HUES48 (cell line): ENCODE data around the gene CC2D2A.
A peak's percentile ranks its signal among the peaks of the same experiment; 100 is the strongest.

ENCODE experiments used
- H3K27ac ChIP-seq: one replicate; pipeline ENCODE4 v1.7.0; 2013; ENCODE audit warnings: low read depth, low read length, inconsistent platforms
- H3K27me3 ChIP-seq: 2 replicates; pipeline ENCODE4 v1.6.1; 2013; ENCODE audit warnings: mild to moderate bottlenecking, low read length; ENCODE audit not compliant: control insufficient read depth, insufficient read depth
- H3K36me3 ChIP-seq: 2 replicates; pipeline ENCODE4 v1.6.1; 2013; ENCODE audit warnings: low read length; ENCODE audit not compliant: control insufficient read depth, insufficient read depth
- H3K4me1 ChIP-seq: 2 replicates; pipeline ENCODE4 v1.6.1; 2013; ENCODE audit warnings: mild to moderate bottlenecking, low read length; ENCODE audit not compliant: control insufficient read depth, insufficient read depth
- H3K4me3 ChIP-seq: 2 replicates; pipeline ENCODE4 v1.5.1; 2013; ENCODE audit warnings: mild to moderate bottlenecking, low read depth, low read length
- H3K9ac ChIP-seq: 2 replicates; pipeline ENCODE4 v1.6.1; 2013; ENCODE audit warnings: mild to moderate bottlenecking, low read depth, low read length, moderate library complexity
- H3K9me3 ChIP-seq: 2 replicates; pipeline ENCODE4 v1.6.1; 2013; ENCODE audit warnings: low read length; ENCODE audit not compliant: control insufficient read depth, insufficient read depth

CC2D2A gene

GRCh38 chr4:15469402-15470127, at the start of gene CC2D2A:
CC2D2A (plus strand) TSS chr4:15469882; CDS start chr4:15475933, 6,051 bp downstream.
- H3K4me3 ChIP-seq = peak within 1 kb of the TSS; percentile 56

GRCh38 chr4:15420642-15421041, 49.0 kb upstream of the CC2D2A start:
- no peaks in the 10 kb centered on the region for H3K27me3 ChIP-seq
- no peaks in the 10 kb centered on the region for H3K9me3 ChIP-seq
- H3K4me1 ChIP-seq = peaks cover 8% of the 10 kb centered on the region
- H3K4me3 ChIP-seq = no peak overlapping the region
- no peaks in the 10 kb centered on the region for H3K36me3 ChIP-seq
- H3K9ac ChIP-seq = no peak overlapping the region
- peak overlapping the region; percentile 57 for H3K27ac ChIP-seq

More at GRCh38 chr4:15469402-15470127, at the start of gene CC2D2A:
- Histone ChIP-seq H3K9ac (peak within 1 kb of the TSS; percentile 52; the same call in 1 of the 2 replicates), H3K4me1 (peaks cover 33% of the 10 kb centered on the region), H3K27me3 (no peaks in the 10 kb centered on the region), H3K27ac (peak within 1 kb of the TSS; percentile 14), H3K36me3 (no peaks in the 10 kb centered on the region), H3K9me3 (no peaks in the 10 kb centered on the region)

- Histone ChIP-seq H3K27ac (no peak overlapping the region), H3K9ac (no peak overlapping the region), H3K9me3 (no peaks in the 10 kb centered on the region), H3K4me1 (peaks cover 8% of the 10 kb centered on the region), H3K36me3 (no peaks in the 10 kb centered on the region), H3K4me3 (no peak overlapping the region), H3K27me3 (no peaks in the 10 kb centered on the region)
These were observed 46.4 kb upstream of the CC2D2A start for GRCh38 chr4:15423285-15423711.

- no peak overlapping the region for H3K27ac ChIP-seq
- H3K9ac ChIP-seq = no peak overlapping the region
- H3K4me3 ChIP-seq = no peak overlapping the region
These were observed 44.2 kb upstream of the CC2D2A start for GRCh38 chr4:15425520-15425919.

GRCh38 chr4:15427161-15427560, 42.5 kb upstream of the CC2D2A start:
- H3K36me3 ChIP-seq = no peaks in the 10 kb centered on the region
- no peaks in the 10 kb centered on the region for H3K4me1 ChIP-seq
- H3K27ac ChIP-seq = no peak overlapping the region
- no peak overlapping the region for H3K4me3 ChIP-seq
- H3K9ac ChIP-seq = no peak overlapping the region
- no peaks in the 10 kb centered on the region for H3K9me3 ChIP-seq
- H3K27me3 ChIP-seq = no peaks in the 10 kb centered on the region

More at GRCh38 chr4:15425520-15425919, 44.2 kb upstream of the CC2D2A start:
- Histone ChIP-seq H3K27me3 (no peaks in the 10 kb centered on the region), H3K36me3 (no peaks in the 10 kb centered on the region), H3K4me1 (peaks cover 4% of the 10 kb centered on the region), H3K9me3 (no peaks in the 10 kb centered on the region)

- no peak within 1 kb of the TSS for H3K9ac ChIP-seq
- no peak within 1 kb of the TSS for H3K27ac ChIP-seq
- no peaks in the 10 kb centered on the region for H3K4me1 ChIP-seq
- H3K4me3 ChIP-seq = no peak within 1 kb of the TSS
- H3K9me3 ChIP-seq = no peaks in the 10 kb centered on the region
- H3K36me3 ChIP-seq = no peaks in the 10 kb centered on the region
- H3K27me3 ChIP-seq = no peaks in the 10 kb centered on the region
These were observed 42.0 kb upstream of the CC2D2A start, which contains the start of gene C1QTNF7 for GRCh38 chr4:15427701-15428100. C1QTNF7 (plus strand) TSS chr4:15428033; CDS start chr4:15435744, 7,711 bp downstream.

- Histone ChIP-seq H3K36me3 (no peaks in the 10 kb centered on the region), H3K27ac (no peak overlapping the region), H3K4me1 (no peaks in the 10 kb centered on the region), H3K9me3 (no peaks in the 10 kb centered on the region), H3K27me3 (no peaks in the 10 kb centered on the region), H3K4me3 (no peak overlapping the region), H3K9ac (no peak overlapping the region)
These were observed 41.1 kb upstream of the CC2D2A start for GRCh38 chr4:15428611-15429010.

GRCh38 chr4:15434091-15434490, 35.6 kb upstream of the CC2D2A start:
- Histone ChIP-seq H3K36me3 (no peaks in the 10 kb centered on the region), H3K9me3 (no peaks in the 10 kb centered on the region), H3K27me3 (no peaks in the 10 kb centered on the region), H3K4me1 (no peaks in the 10 kb centered on the region), H3K4me3 (no peak overlapping the region), H3K9ac (no peak overlapping the region), H3K27ac (no peak overlapping the region)

GRCh38 chr4:15434676-15435075, 35.0 kb upstream of the CC2D2A start:
- no peak overlapping the region for H3K4me3 ChIP-seq
- no peaks in the 10 kb centered on the region for H3K9me3 ChIP-seq
- H3K9ac ChIP-seq = no peak overlapping the region
- H3K36me3 ChIP-seq = no peaks in the 10 kb centered on the region
- H3K4me1 ChIP-seq = no peaks in the 10 kb centered on the region
- no peaks in the 10 kb centered on the region for H3K27me3 ChIP-seq
- no peak overlapping the region for H3K27ac ChIP-seq

- no peak overlapping the region for H3K4me3 ChIP-seq
- no peaks in the 10 kb centered on the region for H3K4me1 ChIP-seq
- H3K9ac ChIP-seq = no peak overlapping the region
- H3K27me3 ChIP-seq = no peaks in the 10 kb centered on the region
- no peaks in the 10 kb centered on the region for H3K9me3 ChIP-seq
- H3K27ac ChIP-seq = no peak overlapping the region
- H3K36me3 ChIP-seq = no peaks in the 10 kb centered on the region
These were observed 33.2 kb upstream of the CC2D2A start for GRCh38 chr4:15436513-15436912.

- H3K27me3 ChIP-seq = no peaks in the 10 kb centered on the region
- no peak overlapping the region for H3K27ac ChIP-seq
- H3K9ac ChIP-seq = no peak overlapping the region
- no peak overlapping the region for H3K4me3 ChIP-seq
- no peaks in the 10 kb centered on the region for H3K4me1 ChIP-seq
- H3K9me3 ChIP-seq = no peaks in the 10 kb centered on the region
- H3K36me3 ChIP-seq = no peaks in the 10 kb centered on the region
These were observed 30.6 kb upstream of the CC2D2A start for GRCh38 chr4:15438939-15439524.
